K562 (cell line): ENCODE results near the gene BRSK1. TPM values are rescaled to one million over a fixed set of nuclear protein-coding genes. Genes with fewer than 3 reads are reported as not detected.

Source experiments
- BCOR ChIP-seq: fragments of 450-650 bp; IDR thresholded peaks from 2 replicates; pipeline ENCODE4 v1.6.1; 2016
- DACH1 ChIP-seq: fragments of 450-650 bp; IDR thresholded peaks from 2 replicates; pipeline ENCODE4 v1.6.1; 2018; ENCODE audit not compliant: partially characterized antibody
- HEY1 ChIP-seq: fragments of 250-450 bp; sonication (Bioruptor Pico); IDR thresholded peaks from 2 replicates; pipeline ENCODE4 v1.5.0; 2020; ENCODE audit warnings: mild to moderate bottlenecking, moderate library complexity, borderline replicate concordance
- HNRNPL ChIP-seq: fragments of 200-400 bp; formaldehyde crosslinking; IDR thresholded peaks from 2 replicates; pipeline ENCODE4 v1.6.1; 2017; ENCODE audit warnings: low read depth, mild to moderate bottlenecking, low read length
- NFRKB ChIP-seq: fragments of 450-650 bp; IDR thresholded peaks from 2 replicates; pipeline ENCODE4 v1.6.1; 2016; ENCODE audit warnings: low read depth
- NONO ChIP-seq, 2 experiments: fragments of 200-400 bp in 1 of 2; fragments of 450-650 bp in 1 of 2; formaldehyde crosslinking in 1 of 2; IDR thresholded peaks; 2 replicates each; pipeline ENCODE4 v1.6.1; 2017; ENCODE audit warnings: low read depth in 2 of 2, mild to moderate bottlenecking in 2 of 2, moderate library complexity in 2 of 2, low read length in 1 of 2
- PYGO2 ChIP-seq: fragments of 450-650 bp; IDR thresholded peaks from 2 replicates; pipeline ENCODE4 v1.6.1; 2016; ENCODE audit warnings: mild to moderate bottlenecking, missing genetic modification characterization, moderate library complexity, missing compliant biosample characterization
- SAFB2 ChIP-seq: fragments of 200-400 bp; formaldehyde crosslinking; IDR thresholded peaks from 2 replicates; pipeline ENCODE4 v1.6.1; 2018; ENCODE audit warnings: borderline replicate concordance, low read length, low read depth, moderate library complexity; ENCODE audit not compliant: severe bottlenecking
- SNRNP70 ChIP-seq: fragments of 200-400 bp; formaldehyde crosslinking; optimal IDR thresholded peaks from 2 replicates; pipeline ENCODE3; 2017; ENCODE audit warnings: low read depth, low read length
- YY1 ChIP-seq, 3 experiments: IDR thresholded peaks; 2 replicates each; pipeline ENCODE4 v1.6.1; 2011; ENCODE audit warnings: low read length in 2 of 3, mild to moderate bottlenecking in 2 of 3, moderate library complexity in 2 of 3, borderline replicate concordance in 1 of 3, control low read depth in 1 of 3, low read depth in 1 of 3; ENCODE audit not compliant: insufficient read depth in 3 of 3, insufficient replicate concordance in 2 of 3, control insufficient read depth in 1 of 3, insufficient read length in 1 of 3; ENCODE audit errors: extremely low read depth in 1 of 3
- ZFPM2 ChIP-seq: fragments of 250-450 bp; sonication (Bioruptor Pico); IDR thresholded peaks from 2 replicates; pipeline ENCODE4 v1.5.1; 2022; ENCODE audit warnings: mild to moderate bottlenecking
- ZNF165 ChIP-seq: fragments of 250-450 bp; sonication (Bioruptor Pico); IDR thresholded peaks from 2 replicates; pipeline ENCODE4 v1.4.0; 2020; ENCODE audit warnings: borderline replicate concordance
- ZNF668 ChIP-seq: fragments of 250-450 bp; sonication (Bioruptor Pico); IDR thresholded peaks from 2 replicates; pipeline ENCODE4 v1.8.0; 2022; ENCODE audit warnings: mild to moderate bottlenecking, inconsistent platforms
- ZNF699 ChIP-seq: fragments of 250-450 bp; sonication (Bioruptor Pico); IDR thresholded peaks from 2 replicates; pipeline ENCODE4 v1.8.0; 2021; ENCODE audit warnings: mild to moderate bottlenecking, moderate library complexity; ENCODE audit not compliant: insufficient replicate concordance
- polyA plus RNA-seq, 8 experiments: library from polyadenylated mRNA; depleted of rRNA in 4 of 8; stranded (reverse) in 5 of 8; unstranded in 3 of 8; fragments of >200 nt; fragmentation: Nextera tagmentation in 2 of 8; fragmentation: Illumina TruSeq in 1 of 8; extraction: Ambion mirVana in 2 of 8; extraction: Trizol in 1 of 8; gene quantifications; 2 replicates each; pipeline versions ENCODE4 v1.2.1 to v1.2.3, GENCODE V29; 2011 to 2014; ENCODE audit warnings: inconsistent platforms in 1 of 8, missing spikeins in 1 of 8
- total RNA-seq, 7 experiments: library from RNA; depleted of rRNA in 6 of 7; stranded (reverse); fragments of >200 nt in 6 of 7; fragmentation: Illumina TruSeq in 2 of 7; extraction: Trizol in 2 of 7; gene quantifications; 2 replicates each; pipeline versions ENCODE4 v1.2.1 to v1.2.3, GENCODE V29; 2011 to 2021; ENCODE audit warnings: low replicate concordance in 1 of 7
- TF ChIP-seq, protein P1 (sequence below): fragments of 250-450 bp; sonication (Bioruptor Pico); IDR thresholded peaks from 2 replicates; pipeline ENCODE4 v1.8.0; 2022; ENCODE audit warnings: moderate library complexity, mild to moderate bottlenecking, inconsistent platforms
- TF ChIP-seq, protein P2 (sequence below), 2 experiments: fragments of 450-650 bp; IDR thresholded peaks; 2 replicates each; pipeline ENCODE4 v1.6.1; 2018; ENCODE audit warnings: mild to moderate bottlenecking in 2 of 2, low read depth in 1 of 2; ENCODE audit not compliant: partially characterized antibody in 2 of 2
- TF ChIP-seq, protein P3 (sequence below): sonication (generic); formaldehyde crosslinking; IDR thresholded peaks from 2 replicates; pipeline ENCODE4 v1.8.0; 2023; ENCODE audit warnings: mild to moderate bottlenecking, missing genetic modification reagents

BRSK1 gene
- total and polyA plus RNA-seq, 9 of the 15 experiments (the other 6 are each of a cell fraction or from before 2014, with no cell fraction given) = 1.7 to 9.3 (median 3.8) TPM; not detected in 2

DNA sequence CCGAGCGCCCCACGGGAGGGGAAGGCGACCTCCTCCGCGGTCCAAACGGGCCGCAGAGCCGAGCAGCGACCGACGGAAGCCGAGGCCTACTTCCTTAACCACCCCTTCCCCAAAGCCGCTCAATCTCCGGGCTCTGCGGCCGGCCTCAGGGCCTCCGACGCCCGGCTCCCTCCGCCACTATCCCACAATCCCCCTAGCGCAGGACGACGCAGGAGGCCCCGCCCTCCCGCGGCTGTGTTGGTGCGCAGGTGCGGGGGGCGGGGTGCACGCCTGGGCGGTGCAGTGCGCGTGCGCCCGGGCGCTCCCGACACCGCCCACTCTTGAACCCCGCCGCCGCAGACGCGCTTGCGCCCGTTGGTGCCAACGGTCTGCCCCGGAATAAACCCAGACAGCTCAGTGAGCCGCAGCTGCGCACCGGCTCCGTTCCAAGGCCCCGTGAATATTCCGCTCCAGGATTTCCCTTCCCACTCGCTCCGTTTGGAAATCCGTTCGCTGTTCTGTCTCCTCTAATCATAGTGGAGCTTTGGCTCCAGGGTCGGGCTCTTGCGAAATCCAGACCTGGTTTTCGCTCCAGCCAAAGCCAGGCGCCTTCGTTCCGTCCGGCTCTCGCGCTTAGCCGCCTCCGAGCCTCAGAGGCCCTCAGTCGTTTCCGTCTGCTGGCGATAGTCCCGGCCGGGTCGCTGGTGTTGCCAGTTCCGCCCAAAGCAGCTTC is 24.8 kb upstream of the BRSK1 start, which contains the start of gene PPP6R1 (continued):
- peak; percentile 94 for TF ChIP-seq HNRNPL
- TF ChIP-seq BCOR = peak; percentile 88
- TF ChIP-seq, protein P1, sequence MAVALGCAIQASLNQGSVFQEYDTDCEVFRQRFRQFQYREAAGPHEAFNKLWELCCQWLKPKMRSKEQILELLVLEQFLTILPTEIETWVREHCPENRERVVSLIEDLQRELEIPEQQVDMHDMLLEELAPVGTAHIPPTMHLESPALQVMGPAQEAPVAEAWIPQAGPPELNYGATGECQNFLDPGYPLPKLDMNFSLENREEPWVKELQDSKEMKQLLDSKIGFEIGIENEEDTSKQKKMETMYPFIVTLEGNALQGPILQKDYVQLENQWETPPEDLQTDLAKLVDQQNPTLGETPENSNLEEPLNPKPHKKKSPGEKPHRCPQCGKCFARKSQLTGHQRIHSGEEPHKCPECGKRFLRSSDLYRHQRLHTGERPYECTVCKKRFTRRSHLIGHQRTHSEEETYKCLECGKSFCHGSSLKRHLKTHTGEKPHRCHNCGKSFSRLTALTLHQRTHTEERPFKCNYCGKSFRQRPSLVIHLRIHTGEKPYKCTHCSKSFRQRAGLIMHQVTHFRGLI (CRISPR knock-in tag) = no peak
- TF ChIP-seq, protein P2, sequence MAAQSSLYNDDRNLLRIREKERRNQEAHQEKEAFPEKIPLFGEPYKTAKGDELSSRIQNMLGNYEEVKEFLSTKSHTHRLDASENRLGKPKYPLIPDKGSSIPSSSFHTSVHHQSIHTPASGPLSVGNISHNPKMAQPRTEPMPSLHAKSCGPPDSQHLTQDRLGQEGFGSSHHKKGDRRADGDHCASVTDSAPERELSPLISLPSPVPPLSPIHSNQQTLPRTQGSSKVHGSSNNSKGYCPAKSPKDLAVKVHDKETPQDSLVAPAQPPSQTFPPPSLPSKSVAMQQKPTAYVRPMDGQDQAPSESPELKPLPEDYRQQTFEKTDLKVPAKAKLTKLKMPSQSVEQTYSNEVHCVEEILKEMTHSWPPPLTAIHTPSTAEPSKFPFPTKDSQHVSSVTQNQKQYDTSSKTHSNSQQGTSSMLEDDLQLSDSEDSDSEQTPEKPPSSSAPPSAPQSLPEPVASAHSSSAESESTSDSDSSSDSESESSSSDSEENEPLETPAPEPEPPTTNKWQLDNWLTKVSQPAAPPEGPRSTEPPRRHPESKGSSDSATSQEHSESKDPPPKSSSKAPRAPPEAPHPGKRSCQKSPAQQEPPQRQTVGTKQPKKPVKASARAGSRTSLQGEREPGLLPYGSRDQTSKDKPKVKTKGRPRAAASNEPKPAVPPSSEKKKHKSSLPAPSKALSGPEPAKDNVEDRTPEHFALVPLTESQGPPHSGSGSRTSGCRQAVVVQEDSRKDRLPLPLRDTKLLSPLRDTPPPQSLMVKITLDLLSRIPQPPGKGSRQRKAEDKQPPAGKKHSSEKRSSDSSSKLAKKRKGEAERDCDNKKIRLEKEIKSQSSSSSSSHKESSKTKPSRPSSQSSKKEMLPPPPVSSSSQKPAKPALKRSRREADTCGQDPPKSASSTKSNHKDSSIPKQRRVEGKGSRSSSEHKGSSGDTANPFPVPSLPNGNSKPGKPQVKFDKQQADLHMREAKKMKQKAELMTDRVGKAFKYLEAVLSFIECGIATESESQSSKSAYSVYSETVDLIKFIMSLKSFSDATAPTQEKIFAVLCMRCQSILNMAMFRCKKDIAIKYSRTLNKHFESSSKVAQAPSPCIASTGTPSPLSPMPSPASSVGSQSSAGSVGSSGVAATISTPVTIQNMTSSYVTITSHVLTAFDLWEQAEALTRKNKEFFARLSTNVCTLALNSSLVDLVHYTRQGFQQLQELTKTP (IDR thresholded peaks at IDR 0.05; ENCODE audit: low read depth in 1 of 2, partially characterized antibody in 2 of 2) = peak; percentile 69 to 90
- no peak for TF ChIP-seq SNRNP70
- TF ChIP-seq ZNF165 (CRISPR knock-in tag) = no peak
- TF ChIP-seq NONO (IDR thresholded peaks at IDR 0.05; ENCODE audit: low read depth in 2 of 2, low read length in 1 of 2) = peak in 1 of 2 experiments; percentile 74; a peak in 1 of 4 replicates
- no peak for TF ChIP-seq HEY1 (CRISPR knock-in tag)
- no peak for TF ChIP-seq ZFPM2
- TF ChIP-seq, protein P3, sequence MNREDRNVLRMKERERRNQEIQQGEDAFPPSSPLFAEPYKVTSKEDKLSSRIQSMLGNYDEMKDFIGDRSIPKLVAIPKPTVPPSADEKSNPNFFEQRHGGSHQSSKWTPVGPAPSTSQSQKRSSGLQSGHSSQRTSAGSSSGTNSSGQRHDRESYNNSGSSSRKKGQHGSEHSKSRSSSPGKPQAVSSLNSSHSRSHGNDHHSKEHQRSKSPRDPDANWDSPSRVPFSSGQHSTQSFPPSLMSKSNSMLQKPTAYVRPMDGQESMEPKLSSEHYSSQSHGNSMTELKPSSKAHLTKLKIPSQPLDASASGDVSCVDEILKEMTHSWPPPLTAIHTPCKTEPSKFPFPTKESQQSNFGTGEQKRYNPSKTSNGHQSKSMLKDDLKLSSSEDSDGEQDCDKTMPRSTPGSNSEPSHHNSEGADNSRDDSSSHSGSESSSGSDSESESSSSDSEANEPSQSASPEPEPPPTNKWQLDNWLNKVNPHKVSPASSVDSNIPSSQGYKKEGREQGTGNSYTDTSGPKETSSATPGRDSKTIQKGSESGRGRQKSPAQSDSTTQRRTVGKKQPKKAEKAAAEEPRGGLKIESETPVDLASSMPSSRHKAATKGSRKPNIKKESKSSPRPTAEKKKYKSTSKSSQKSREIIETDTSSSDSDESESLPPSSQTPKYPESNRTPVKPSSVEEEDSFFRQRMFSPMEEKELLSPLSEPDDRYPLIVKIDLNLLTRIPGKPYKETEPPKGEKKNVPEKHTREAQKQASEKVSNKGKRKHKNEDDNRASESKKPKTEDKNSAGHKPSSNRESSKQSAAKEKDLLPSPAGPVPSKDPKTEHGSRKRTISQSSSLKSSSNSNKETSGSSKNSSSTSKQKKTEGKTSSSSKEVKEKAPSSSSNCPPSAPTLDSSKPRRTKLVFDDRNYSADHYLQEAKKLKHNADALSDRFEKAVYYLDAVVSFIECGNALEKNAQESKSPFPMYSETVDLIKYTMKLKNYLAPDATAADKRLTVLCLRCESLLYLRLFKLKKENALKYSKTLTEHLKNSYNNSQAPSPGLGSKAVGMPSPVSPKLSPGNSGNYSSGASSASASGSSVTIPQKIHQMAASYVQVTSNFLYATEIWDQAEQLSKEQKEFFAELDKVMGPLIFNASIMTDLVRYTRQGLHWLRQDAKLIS (CRISPR knock-in tag) = peak; percentile 96
- peak; percentile 69 for TF ChIP-seq DACH1
- TF ChIP-seq ZNF699 = no peak
- no peak for TF ChIP-seq ZNF668 (CRISPR knock-in tag)
- TF ChIP-seq PYGO2 (tag) = 0 out of 2 replicates have a peak, but pooled peaks have one; percentile 13
- TF ChIP-seq SAFB2 = no peak
- peak in 2 of 3 experiments; percentile 75 to 80 for TF ChIP-seq YY1 (IDR thresholded peaks at IDR 0.05; ENCODE audit: borderline replicate concordance in 1 of 3, control insufficient read depth in 1 of 3, extremely low read depth in 1 of 3, insufficient read depth in 3 of 3, insufficient read length in 1 of 3, insufficient replicate concordance in 2 of 3, low read depth in 1 of 3, low read length in 2 of 3)
- TF ChIP-seq NFRKB = no peak
